Measurements from ENCODE around the gene RASSF10.

DNA sequence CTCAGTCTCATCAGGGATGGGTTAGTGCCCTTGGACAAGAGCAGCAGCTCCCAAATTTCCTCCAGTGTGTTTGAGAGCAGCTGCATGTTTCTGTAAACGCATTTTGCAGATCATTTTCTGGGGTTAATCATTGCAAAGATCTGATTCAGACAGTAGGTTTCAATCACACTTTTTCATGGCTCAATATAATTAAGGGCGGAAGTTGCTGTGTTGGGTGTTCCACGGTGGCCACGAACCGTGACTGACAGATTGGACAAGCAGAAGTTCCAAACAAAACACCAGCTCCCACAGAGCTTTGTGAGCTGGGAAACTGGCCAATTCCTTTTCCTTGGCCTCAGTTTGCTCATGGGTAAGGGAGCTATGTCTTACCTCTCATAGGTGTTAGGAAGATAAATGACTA lies 8.4 kb upstream of the RASSF10 start:
- TF ChIP-seq, protein P1, sequence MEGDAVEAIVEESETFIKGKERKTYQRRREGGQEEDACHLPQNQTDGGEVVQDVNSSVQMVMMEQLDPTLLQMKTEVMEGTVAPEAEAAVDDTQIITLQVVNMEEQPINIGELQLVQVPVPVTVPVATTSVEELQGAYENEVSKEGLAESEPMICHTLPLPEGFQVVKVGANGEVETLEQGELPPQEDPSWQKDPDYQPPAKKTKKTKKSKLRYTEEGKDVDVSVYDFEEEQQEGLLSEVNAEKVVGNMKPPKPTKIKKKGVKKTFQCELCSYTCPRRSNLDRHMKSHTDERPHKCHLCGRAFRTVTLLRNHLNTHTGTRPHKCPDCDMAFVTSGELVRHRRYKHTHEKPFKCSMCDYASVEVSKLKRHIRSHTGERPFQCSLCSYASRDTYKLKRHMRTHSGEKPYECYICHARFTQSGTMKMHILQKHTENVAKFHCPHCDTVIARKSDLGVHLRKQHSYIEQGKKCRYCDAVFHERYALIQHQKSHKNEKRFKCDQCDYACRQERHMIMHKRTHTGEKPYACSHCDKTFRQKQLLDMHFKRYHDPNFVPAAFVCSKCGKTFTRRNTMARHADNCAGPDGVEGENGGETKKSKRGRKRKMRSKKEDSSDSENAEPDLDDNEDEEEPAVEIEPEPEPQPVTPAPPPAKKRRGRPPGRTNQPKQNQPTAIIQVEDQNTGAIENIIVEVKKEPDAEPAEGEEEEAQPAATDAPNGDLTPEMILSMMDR (IDR thresholded peaks at IDR 0.05; ENCODE audit: low read depth, low read length) = no peak
- TF ChIP-seq POLR2A (IDR thresholded peaks at IDR 0.05; ENCODE audit: extremely low read depth, insufficient read length) = no peak
